ENCODE results near the gene CHST5.

CHST5 gene

DNA sequence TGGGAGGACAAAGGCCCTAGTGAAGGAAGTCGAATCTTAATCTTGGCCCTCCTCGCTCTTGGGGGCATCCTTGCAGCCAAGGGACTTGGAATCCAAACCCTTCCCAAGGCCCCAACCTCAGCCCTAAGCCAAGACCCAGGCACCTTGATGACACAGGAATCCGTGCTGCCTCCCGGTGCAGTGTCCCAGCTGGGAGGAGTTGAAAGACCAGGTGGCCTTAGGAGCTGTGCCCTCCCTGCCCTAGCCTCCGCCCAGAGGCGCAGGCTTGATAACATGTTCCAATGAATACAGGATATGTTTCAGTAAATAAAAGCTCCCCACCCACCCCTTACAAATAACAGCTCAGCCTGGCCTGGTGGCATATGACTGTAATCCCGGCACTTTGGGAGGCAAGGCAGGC lies at the start of gene CHST5:
CHST5 (minus strand) TSS at position 208 of the 400 bp plus-strand sequence. CDS start 5,724 bp downstream, outside the sequence.
- in situ Hi-C loops (cut with MboI; ENCODE audit: low sequenced_read_pairs), result no loop called here

DNA sequence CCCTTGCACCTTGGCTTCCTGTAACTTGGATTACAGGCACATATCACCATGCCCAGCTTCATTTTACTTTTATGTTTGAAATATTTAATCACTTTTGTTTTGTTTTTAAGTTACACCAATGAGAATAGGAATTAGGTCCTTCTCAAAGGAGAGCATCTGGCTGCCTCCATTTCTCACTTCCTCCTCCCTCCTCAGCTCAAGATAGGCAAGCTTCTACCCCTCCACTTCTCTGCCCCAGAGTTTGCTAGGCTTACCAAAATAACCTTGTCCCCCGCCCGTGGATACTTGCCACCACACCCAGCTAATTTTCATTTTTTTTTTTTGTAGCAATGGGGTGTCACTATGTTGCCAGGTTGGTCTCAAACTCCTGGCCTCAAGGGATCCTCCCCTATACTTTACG lies 48.2 kb upstream of the CHST5 start:
- in situ Hi-C loops (cut with MboI; ENCODE audit: low sequenced_read_pairs), result no loop called here

DNA sequence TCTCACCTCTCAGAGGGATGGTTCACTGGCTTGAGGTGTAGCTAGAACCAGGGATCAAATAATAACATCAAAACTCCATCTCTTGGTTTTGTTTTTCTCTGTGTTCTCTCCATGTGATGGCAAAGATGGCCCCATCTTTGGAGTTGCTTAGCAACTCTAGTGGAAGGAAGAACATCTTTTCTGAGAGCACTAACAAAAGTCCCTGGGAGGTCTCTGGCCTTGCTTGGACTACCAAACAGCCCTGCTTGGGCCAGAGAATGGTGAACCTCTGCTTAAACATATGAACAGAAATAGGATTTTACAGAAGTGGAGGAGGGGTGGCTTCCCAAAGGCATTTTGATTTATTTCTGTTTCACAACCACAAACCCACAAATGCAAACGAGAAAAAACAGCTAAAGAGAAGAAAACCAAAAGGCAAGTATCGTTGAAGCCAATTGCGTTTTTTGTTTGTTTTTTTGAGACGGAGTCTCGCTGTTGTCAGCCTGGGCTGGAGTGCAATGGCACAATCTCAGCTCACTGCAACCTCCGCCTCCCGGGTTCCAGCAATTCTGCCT lies 43.5 kb upstream of the CHST5 start:
- in situ Hi-C loops (cut with MboI; ENCODE audit: low sequenced_read_pairs), result no loop called here

DNA sequence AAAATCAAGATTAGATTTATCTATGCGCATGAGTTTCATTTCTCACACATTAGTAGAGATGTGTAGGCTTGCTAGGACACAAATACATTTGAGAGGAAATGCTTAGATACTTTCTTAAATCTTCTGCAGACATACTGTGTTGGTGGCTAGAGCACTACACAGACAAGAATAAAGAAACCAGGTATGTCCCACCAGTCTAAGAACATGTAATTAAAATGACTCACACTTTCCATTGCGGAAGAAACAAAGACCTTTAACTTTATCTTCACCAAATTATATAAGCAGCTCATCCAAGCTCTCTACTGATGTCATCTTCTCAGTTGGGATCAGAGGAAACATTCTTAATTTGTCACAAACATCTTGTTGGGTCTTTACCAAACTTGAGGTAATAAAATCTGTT lies 42.8 kb upstream of the CHST5 start:
- in situ Hi-C loops (cut with MboI; ENCODE audit: low sequenced_read_pairs), result no loop called here

DNA sequence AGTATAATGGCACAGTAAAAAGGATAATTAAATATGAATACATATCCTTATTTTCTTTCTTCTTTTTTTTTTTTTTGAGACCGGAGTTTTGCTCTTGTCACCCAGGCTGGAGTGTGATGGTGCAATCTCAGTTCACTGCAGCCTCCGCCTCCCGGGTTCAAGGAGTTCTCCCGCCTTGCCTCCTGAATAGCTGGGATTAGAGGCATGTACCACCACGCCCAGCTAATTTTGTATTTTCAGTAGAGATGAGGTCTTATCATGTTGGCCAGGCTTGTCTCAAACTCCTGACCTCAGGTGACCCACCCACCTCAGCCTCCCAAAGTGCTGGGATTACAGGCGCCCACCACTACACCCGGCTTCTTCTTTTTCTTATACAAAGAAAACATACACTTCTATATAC lies 42.3 kb upstream of the CHST5 start:
- in situ Hi-C loops (cut with MboI; ENCODE audit: low sequenced_read_pairs), result no loop called here

- in situ Hi-C loops (cut with MboI; ENCODE audit: low sequenced_read_pairs), result no loop called here
Observed at GRCh38 chr16:75576384-75576811, 40.5 kb upstream of the CHST5 start.

DNA sequence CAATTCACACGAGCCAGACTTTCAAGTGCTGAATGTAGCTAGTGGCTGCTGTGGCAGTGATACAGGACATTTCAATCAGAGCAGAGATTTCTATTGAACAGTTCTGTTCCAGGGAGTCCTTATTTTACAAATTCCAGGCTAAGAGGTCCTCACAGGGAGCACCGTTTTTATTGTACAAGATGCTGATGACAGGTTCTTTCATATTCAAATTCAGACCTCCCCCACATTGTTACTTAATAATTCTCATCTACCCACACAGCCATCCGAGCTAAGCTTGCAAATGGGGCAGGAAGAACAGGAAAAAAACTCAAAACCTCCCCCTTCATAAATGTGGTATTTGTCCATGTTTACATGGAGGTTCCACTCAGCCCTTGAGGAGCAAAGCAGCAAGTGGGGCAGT lies 40.0 kb upstream of the CHST5 start:
- in situ Hi-C loops (cut with MboI; ENCODE audit: low sequenced_read_pairs), result no loop called here

DNA sequence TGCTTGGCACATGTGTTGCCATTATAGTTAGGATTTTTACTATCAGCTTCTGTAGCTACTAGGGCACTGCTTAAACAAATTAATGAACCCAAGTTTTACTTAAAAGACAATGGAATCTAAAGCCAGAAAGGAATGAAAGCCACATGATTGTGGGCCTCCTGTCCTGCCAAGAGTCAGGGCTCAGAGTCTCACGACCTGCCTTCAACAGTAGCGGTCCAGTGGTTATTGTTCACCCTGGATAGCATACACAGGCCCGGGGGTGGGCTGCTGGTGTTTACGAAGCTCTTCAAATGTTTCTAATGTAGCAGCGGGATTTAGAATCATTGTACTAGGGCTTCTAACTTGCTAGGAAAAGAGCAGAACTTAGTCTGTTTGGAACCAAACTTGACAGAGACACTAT lies 38.0 kb upstream of the CHST5 start:
- in situ Hi-C loops (cut with MboI; ENCODE audit: low sequenced_read_pairs), result no loop called here

GRCh38 chr16:75572864-75573542 lies 37.1 kb upstream of the CHST5 start:
- in situ Hi-C loops (cut with MboI; ENCODE audit: low sequenced_read_pairs), result no loop called here

GRCh38 chr16:75570396-75571065 lies 34.6 kb upstream of the CHST5 start:
- in situ Hi-C loops (cut with MboI; ENCODE audit: low sequenced_read_pairs), result no loop called here

DNA sequence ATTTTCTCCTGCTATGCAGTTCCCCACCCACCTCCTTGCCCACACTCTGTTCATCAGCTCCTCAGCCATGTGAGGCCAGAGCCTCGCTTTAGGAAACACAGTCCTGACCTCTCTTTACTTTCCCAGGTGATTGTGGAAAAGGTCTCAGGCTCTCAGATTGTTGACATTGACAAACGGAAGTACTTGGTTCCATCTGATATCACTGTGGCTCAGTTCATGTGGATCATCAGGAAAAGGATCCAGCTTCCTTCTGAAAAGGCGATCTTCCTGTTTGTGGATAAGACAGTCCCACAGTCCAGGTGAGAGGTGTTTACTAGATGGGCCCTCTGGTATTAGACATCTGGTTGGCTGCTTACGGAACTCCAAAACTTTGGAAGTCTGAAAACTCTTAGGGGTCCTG lies 32.0 kb upstream of the CHST5 start:
- in situ Hi-C loops (cut with MboI; ENCODE audit: low sequenced_read_pairs), result no loop called here

DNA sequence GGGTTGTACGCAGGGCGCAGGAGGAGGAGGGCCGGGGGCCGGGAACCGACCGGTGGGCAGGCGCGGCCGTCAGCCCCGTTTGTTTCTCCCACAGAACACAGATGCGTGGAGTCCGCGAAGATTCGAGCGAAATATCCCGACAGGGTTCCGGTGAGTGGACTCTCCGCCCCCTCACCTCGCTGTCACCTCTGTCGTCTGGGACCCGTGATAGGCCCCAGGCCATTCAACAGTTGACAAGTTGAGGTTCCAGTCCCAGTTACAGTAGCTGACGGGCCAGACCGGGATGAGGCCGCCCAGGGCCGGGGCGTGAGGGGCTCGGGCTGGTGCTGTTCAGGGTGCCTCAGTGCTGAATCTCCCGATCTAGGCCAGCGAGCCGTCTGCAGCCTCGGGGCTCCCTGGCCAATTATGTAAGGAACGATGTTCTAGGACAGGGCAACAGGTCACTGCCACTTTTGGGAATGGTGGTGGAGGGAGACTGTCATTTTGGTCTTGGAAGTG lies 30.9 kb upstream of the CHST5 start:
- in situ Hi-C loops (cut with MboI; ENCODE audit: low sequenced_read_pairs), result no loop called here

GRCh38 chr16:75566040-75566757 lies 30.3 kb upstream of the CHST5 start, which contains the start of gene GABARAPL2:
Gene GABARAPL2 (plus strand): TSS chr16:75566379. CDS start chr16:75566487, 108 bp downstream.
- in situ Hi-C loops (cut with MboI; ENCODE audit: low sequenced_read_pairs), result no loop called here

DNA sequence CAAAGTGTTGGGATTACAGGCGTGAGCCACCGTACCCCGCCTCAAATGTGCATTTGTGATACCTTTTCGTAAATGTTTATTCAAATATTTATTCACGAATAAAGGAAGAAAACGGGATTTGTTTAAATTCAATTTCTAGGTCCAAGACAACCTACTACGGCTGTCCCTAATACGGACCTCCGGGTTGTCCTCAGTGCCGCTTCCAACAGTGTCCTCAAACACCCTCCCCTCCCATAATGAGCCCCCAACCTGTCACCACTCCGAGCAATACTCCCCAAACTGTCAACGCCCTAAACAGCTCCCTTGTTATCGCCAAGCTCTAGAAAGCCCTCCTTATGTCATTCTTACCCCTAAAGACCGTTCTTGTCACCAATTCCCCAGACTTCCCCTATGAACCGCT lies 29.7 kb upstream of the CHST5 start:
- in situ Hi-C loops (cut with MboI; ENCODE audit: low sequenced_read_pairs), result no loop called here

DNA sequence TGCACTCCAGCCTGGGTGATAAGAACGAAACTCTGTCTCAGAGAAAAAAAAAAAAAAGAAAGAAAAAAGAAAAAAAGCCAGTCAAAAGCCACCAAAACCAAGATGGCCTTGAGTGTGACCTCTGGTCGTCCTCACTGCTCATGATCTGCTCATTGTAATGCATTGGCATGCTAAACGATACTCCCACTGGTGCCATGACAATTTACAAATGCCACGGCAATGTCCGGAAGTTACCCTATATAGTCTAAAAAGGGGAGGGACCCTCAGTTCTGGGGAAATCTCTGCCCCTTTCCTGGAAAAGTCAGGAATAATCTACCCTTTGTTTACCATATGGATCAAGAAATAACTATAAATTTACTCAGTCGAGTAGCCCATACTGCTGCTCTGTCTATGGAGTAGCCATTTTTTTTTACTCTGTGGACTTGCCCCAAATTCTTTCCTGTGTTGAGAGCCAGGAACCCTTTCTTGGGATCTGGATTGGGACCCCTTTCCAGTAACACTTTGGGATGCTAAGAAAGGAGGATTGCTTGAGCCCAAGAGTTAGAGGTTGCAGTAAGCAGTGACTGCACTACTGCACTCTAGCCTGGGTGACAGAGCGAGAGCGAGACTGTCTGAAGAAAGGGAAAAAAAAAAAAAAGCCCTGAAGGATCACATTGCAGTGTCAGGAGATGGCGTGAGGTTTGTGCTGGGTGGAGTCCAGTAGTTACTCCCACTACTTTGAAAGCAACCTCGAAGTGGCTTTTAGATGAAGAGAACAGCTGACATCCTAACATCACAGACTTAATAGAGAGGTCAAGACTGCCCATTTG lies 23.9 kb upstream of the CHST5 start:
- in situ Hi-C loops (cut with MboI; ENCODE audit: low sequenced_read_pairs), result no loop called here

GRCh38 chr16:75558846-75559401 lies 23.0 kb upstream of the CHST5 start:
- in situ Hi-C loops (cut with MboI; ENCODE audit: low sequenced_read_pairs), result no loop called here

GRCh38 chr16:75556431-75556950 lies 20.6 kb upstream of the CHST5 start:
- in situ Hi-C loops (cut with MboI; ENCODE audit: low sequenced_read_pairs), result no loop called here

- in situ Hi-C loops (cut with MboI; ENCODE audit: low sequenced_read_pairs), result no loop called here
Observed at GRCh38 chr16:75555707-75556430, 20.0 kb upstream of the CHST5 start, which contains the start of gene TMEM231. Gene TMEM231 (minus strand): TSS chr16:75556252. CDS start chr16:75556209, 43 bp downstream.

- in situ Hi-C loops (cut with MboI; ENCODE audit: low sequenced_read_pairs), result no loop called here
Observed at GRCh38 chr16:75555213-75555706, 19.4 kb upstream of the CHST5 start.
